HG02870 (cell line): Measurements from ENCODE around the gene ANGPTL5.
"Not testable (repeated sequence)": the region's sequence is repeated elsewhere in the genome, so short reads cannot be mapped to it uniquely, and the experiment has no call there.

Experiments
- ATAC-seq: cut with Tn5 transposase; IDR thresholded peaks from one replicate; pipeline ENCODE4 v1.9.1; 2021; ENCODE audit warnings: mild to moderate bottlenecking, moderate library complexity; ENCODE audit not compliant: unreplicated experiment

ANGPTL5 gene

GRCh38 chr11:101889767-101890166 lies 26.6 kb downstream of the ANGPTL5 start:
- ATAC-seq = no peak

DNA sequence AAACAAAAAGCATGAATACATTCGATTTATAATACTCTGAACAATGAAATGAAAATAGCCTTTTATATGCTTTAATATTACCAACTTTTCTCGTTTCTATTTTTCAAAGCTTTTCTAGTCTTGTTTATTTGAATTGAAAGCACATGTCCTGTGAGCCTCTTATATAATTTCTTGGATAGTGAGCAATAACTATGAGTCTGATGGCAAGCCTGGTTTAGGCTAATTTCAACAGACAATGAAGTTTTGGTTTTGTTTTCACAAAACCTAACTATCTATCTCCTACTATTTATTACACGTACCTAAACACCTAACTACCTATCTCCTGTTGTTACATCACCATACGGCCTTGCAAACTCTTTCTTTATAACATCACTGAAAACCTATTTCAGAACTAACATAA lies 30.7 kb downstream of the ANGPTL5 start:
- no peak for ATAC-seq

DNA sequence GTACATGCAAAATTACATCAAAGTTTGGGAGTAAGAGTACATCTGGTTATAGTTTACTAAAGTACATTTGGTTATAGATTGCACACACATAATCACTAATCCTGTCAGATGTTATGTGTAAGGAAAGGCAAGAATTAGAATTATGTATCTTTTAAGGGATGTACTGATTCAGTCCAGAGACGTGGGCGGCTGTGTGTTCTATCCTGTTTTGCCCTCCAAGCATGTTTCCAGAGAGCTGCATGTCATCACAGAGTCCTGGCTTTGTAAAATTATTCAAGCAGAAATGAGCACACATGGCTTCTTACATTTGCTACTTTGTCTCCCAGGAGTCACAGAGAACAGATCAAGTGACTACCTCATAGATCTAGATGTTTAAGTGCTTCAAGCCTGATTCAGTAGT lies 34.7 kb downstream of the ANGPTL5 start:
- no peak for ATAC-seq

GRCh38 chr11:101880222-101880621 lies 36.1 kb downstream of the ANGPTL5 start:
- ATAC-seq = no peak

DNA sequence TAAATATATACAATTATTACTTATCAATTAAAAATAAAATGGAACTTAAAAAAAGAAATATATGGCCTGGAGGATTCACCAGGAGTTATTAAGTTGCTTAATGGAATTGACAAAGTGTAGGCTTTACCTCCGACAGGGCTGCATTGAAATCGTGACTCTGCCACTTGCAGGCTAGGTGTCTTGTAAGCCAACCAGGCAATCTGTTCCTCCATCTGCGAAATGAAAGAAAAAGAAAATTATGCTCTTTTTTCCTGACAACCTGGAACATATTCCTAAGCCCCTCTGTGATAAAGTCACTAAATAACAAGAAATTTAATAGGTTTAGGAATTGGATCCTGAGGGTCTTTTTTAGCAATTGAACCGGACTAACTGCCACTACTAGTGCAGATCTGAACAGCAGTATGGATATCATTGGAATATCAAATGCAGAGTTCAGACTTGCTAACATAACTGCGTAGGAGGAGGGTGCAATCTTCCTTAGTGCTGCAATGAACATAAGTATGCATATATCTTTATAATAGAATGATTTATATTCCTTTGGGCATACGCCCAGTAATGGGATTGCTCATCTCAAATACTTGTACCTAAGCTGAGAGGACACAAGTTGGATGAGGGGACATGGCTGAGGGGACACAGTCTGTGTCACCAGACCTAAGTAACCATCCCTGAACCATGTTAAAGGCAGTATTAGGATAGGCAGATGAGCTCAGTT lies 44.0 kb downstream of the ANGPTL5 start:
- ATAC-seq = no peak

GRCh38 chr11:101870510-101870909 lies 45.8 kb downstream of the ANGPTL5 start:
- ATAC-seq = no peak

DNA sequence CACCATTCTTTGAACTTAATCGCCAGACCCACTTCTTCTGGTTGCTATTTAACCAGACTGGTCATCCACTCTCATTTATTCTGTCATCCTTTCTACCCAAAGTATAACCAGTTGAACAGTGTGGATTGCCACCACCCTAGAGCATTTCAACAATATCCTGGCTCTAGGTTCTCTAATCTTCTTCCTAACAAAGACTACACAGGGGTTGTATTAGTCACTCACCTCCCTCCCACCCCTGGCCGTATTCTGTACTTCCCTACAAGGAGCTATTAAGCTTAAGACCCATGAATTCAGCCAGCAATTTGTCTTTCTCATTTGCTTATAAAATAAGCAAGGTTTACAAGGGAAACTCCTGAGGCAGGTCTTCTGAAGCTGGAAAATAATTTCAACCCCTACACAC lies 48.4 kb downstream of the ANGPTL5 start:
- no peak for ATAC-seq

DNA sequence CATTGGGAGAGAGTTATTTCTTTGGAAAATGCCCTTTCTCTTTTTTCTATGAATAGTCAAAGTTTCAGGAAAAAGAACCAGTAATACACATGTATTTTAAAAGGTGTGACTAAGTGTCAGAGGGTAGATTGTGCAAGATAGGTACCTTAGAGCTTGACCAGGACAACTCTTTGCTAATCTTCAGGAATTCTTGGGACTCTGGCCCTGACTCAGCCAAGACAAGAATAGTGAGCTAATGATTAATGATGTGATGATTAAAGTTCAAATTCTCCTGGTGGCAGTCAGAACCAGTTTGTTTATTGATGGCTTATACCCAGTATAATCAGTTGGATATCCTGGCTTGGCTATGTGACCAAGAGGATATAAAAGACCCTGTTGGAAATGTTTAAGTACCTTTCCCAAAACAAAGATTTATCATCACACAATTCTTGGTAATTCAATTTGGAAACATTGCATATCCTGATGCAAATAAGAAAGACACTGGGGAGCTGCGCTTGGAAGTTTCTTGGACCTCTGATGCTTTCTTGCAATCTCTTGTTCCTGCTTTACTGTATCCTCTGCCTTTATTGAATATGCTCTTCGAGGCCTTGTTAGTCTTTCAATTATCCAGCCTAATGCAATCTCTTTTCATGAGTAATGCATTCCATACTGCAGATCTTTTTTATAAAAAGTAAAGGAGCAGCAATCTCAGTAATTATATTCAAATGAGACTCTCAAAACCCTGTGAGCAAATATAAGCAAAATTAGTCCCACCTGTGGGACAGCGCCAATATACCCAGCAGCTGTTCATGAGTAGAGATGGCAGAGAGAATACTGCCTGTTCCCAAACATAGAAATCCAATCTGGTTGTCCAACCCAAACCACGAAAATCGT lies 49.5 kb downstream of the ANGPTL5 start:
- no peak for ATAC-seq

DNA sequence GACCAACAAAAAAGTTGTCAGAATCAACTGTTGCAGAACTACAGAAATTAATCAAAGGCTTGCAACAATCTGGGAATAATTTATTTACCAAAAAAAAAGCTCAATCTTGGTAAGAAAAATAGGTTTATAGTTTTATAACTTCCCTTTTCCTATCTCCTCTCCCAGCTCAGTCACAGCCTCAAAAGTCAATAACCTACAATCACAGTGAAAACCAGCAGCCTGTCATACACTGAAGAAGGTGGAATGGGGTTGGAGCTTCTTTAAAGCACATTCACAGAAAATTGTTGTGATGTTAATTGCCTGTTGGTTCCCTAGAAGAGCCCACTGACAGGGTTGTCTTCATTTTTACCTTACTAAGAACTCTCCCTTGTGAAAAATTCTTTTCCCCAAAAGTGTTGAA lies 52.2 kb downstream of the ANGPTL5 start:
- ATAC-seq = no peak

DNA sequence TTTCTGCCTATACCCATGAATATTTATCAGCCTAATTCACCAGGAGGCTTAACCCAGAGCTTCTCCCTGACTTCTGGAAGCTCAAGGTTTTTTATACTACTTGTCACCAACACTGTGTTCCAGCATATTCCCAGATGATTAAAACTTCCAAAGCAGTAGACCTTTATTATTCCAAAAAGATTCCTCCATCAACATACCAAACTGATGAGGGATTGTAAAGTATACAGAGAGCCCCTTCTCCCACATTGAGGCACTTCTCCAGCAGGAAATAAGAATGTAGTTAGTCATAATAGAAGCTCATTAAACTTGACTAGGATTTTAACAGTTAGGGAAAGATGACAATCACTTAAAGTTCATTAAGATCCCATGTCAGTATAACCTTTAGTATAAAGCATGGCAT lies 53.0 kb downstream of the ANGPTL5 start:
- ATAC-seq = no peak

DNA sequence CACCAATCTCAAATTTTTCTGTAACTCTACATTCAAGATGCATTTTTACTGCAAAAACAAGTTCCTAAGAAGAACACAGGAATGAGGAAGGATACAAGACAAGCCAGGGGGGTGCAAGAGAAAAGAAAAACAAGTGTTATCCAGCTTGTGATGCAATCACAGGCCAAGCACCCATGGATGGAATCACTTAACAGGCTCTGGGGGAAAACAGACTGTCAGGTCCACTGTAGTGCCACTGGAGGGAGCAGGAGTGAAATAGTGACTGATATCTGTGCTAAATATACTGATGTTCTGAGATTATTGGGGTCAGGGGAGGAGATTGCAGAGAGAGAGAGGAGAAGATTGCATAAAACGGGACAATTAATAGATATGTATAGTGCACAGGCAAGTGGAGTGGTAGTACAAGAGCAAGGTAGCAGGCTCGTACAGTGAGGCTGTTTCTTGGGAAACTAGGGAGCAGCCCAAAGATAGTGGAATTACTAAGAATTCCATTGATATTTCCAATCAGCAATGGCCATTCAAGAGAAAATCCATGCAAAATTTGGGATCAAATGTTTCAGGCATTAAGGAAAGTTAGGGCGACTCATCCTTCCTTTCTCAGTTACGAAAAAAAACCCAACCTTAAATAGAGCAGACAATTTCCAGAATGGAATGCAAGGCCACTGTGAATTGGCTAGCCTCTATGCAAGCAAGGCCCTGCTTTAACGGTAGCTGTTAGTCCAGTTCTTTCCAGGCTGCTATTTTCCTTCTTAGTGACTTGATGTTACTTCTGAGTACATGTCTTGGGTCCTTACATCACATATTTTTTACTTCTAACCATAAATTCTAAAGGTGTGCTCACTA lies 53.7 kb downstream of the ANGPTL5 start:
- ATAC-seq = no peak

- peak; percentile 89 for ATAC-seq
Observed at GRCh38 chr11:101860696-101861427, 55.5 kb downstream of the ANGPTL5 start.

GRCh38 chr11:101852260-101852659 lies 64.1 kb downstream of the ANGPTL5 start:
- ATAC-seq = not testable (repeated sequence)

GRCh38 chr11:101848262-101848661 lies 68.1 kb downstream of the ANGPTL5 start:
- no peak for ATAC-seq

- no peak for ATAC-seq
Observed at GRCh38 chr11:101844608-101845007, 71.7 kb downstream of the ANGPTL5 start.

GRCh38 chr11:101840704-101841103 lies 75.6 kb downstream of the ANGPTL5 start:
- ATAC-seq = no peak
